Measurements from ENCODE around the gene NDEL1.

The NDEL1 gene

GRCh38 chr17:8445536-8445935, 9.9 kb downstream of the NDEL1 start:
- TF ChIP-seq JUND (IDR thresholded peaks at IDR 0.05; ENCODE audit: low read depth) = no peak
- in situ Hi-C loops (cut with HindIII; ENCODE audit: low pct_unique_long_range_greater_than_20kb, low sequenced_read_pairs) = no loop called here
- DNase-seq (ENCODE audit: low read depth in 1 of 2, low spot score in 1 of 2) = no peak

GRCh38 chr17:8447799-8448198, 12.1 kb downstream of the NDEL1 start:
- in situ Hi-C loops (cut with HindIII; ENCODE audit: low pct_unique_long_range_greater_than_20kb, low sequenced_read_pairs) = no loop called here
- TF ChIP-seq JUND (IDR thresholded peaks at IDR 0.05; ENCODE audit: low read depth) = no peak
- peak in 1 of 2 experiments; percentile 55 for DNase-seq (ENCODE audit: low read depth in 1 of 2, low spot score in 1 of 2)

- DNase-seq (ENCODE audit: low read depth in 1 of 2, low spot score in 1 of 2) = no peak
- in situ Hi-C loops (cut with HindIII; ENCODE audit: low pct_unique_long_range_greater_than_20kb, low sequenced_read_pairs) = no loop called here
Measured at GRCh38 chr17:8448310-8448709, 12.6 kb downstream of the NDEL1 start.

GRCh38 chr17:8451933-8452614, 16.4 kb downstream of the NDEL1 start:
- TF ChIP-seq JUND (IDR thresholded peaks at IDR 0.05; ENCODE audit: low read depth) = no peak
- no peak for DNase-seq (ENCODE audit: low read depth in 1 of 2, low spot score in 1 of 2)
- in situ Hi-C loops (cut with HindIII; ENCODE audit: low pct_unique_long_range_greater_than_20kb, low sequenced_read_pairs) = no loop called here

More at GRCh38 chr17:8448310-8448709, 12.6 kb downstream of the NDEL1 start:
- no peak for TF ChIP-seq JUND (IDR thresholded peaks at IDR 0.05; ENCODE audit: low read depth)

GRCh38 chr17:8453326-8453725, 17.6 kb downstream of the NDEL1 start:
- no peak for DNase-seq (ENCODE audit: low read depth in 1 of 2, low spot score in 1 of 2)
- no peak for TF ChIP-seq JUND (IDR thresholded peaks at IDR 0.05; ENCODE audit: low read depth)
- in situ Hi-C loops (cut with HindIII; ENCODE audit: low pct_unique_long_range_greater_than_20kb, low sequenced_read_pairs) = no loop called here

GRCh38 chr17:8455665-8456209, 20.1 kb downstream of the NDEL1 start:
- no peak for TF ChIP-seq JUND (IDR thresholded peaks at IDR 0.05; ENCODE audit: low read depth)
- DNase-seq (ENCODE audit: low read depth in 1 of 2, low spot score in 1 of 2) = no peak
- in situ Hi-C loops (cut with HindIII; ENCODE audit: low pct_unique_long_range_greater_than_20kb, low sequenced_read_pairs) = no loop called here

- TF ChIP-seq JUND (IDR thresholded peaks at IDR 0.05; ENCODE audit: low read depth) = no peak
- in situ Hi-C loops (cut with HindIII; ENCODE audit: low pct_unique_long_range_greater_than_20kb, low sequenced_read_pairs) = no loop called here
- no peak for DNase-seq (ENCODE audit: low read depth in 1 of 2, low spot score in 1 of 2)
Measured at GRCh38 chr17:8458128-8458527, 22.4 kb downstream of the NDEL1 start.

GRCh38 chr17:8459107-8459506, 23.4 kb downstream of the NDEL1 start:
- TF ChIP-seq JUND (IDR thresholded peaks at IDR 0.05; ENCODE audit: low read depth) = no peak

GRCh38 chr17:8459831-8460230, 24.1 kb downstream of the NDEL1 start:
- DNase-seq (ENCODE audit: low read depth in 1 of 2, low spot score in 1 of 2) = no peak
- TF ChIP-seq JUND (IDR thresholded peaks at IDR 0.05; ENCODE audit: low read depth) = no peak
- in situ Hi-C loops (cut with HindIII; ENCODE audit: low pct_unique_long_range_greater_than_20kb, low sequenced_read_pairs) = no loop called here

More at GRCh38 chr17:8459107-8459506, 23.4 kb downstream of the NDEL1 start:
- in situ Hi-C loops (cut with HindIII; ENCODE audit: low pct_unique_long_range_greater_than_20kb, low sequenced_read_pairs) = no loop called here
- DNase-seq (ENCODE audit: low read depth in 1 of 2, low spot score in 1 of 2) = no peak

GRCh38 chr17:8462564-8462963, 26.9 kb downstream of the NDEL1 start:
- in situ Hi-C loops (cut with HindIII; ENCODE audit: low pct_unique_long_range_greater_than_20kb, low sequenced_read_pairs) = no loop called here
- DNase-seq (ENCODE audit: low read depth in 1 of 2, low spot score in 1 of 2) = no peak
- no peak for TF ChIP-seq JUND (IDR thresholded peaks at IDR 0.05; ENCODE audit: low read depth)

- no peak for TF ChIP-seq JUND (IDR thresholded peaks at IDR 0.05; ENCODE audit: low read depth)
- no peak for DNase-seq (ENCODE audit: low read depth in 1 of 2, low spot score in 1 of 2)
- in situ Hi-C loops (cut with HindIII; ENCODE audit: low pct_unique_long_range_greater_than_20kb, low sequenced_read_pairs) = no loop called here
Measured at GRCh38 chr17:8463099-8463498, 27.4 kb downstream of the NDEL1 start.

- no peak for DNase-seq (ENCODE audit: low read depth in 1 of 2, low spot score in 1 of 2)
- in situ Hi-C loops (cut with HindIII; ENCODE audit: low pct_unique_long_range_greater_than_20kb, low sequenced_read_pairs) = no loop called here
- TF ChIP-seq JUND (IDR thresholded peaks at IDR 0.05; ENCODE audit: low read depth) = no peak
Measured at GRCh38 chr17:8464941-8465340, 29.3 kb downstream of the NDEL1 start.

- no peak for TF ChIP-seq JUND (IDR thresholded peaks at IDR 0.05; ENCODE audit: low read depth)
- no peak for DNase-seq (ENCODE audit: low read depth in 1 of 2, low spot score in 1 of 2)
- in situ Hi-C loops (cut with HindIII; ENCODE audit: low pct_unique_long_range_greater_than_20kb, low sequenced_read_pairs) = no loop called here
Measured at GRCh38 chr17:8465356-8465755, 29.7 kb downstream of the NDEL1 start.

GRCh38 chr17:8465759-8466158, 30.1 kb downstream of the NDEL1 start:
- DNase-seq (ENCODE audit: low read depth in 1 of 2, low spot score in 1 of 2) = no peak
- in situ Hi-C loops (cut with HindIII; ENCODE audit: low pct_unique_long_range_greater_than_20kb, low sequenced_read_pairs) = no loop called here
- no peak for TF ChIP-seq JUND (IDR thresholded peaks at IDR 0.05; ENCODE audit: low read depth)
